Mononuclear cell (primary cell): ENCODE measurements around the gene ZFP90. TPM values are rescaled to one million over a fixed set of nuclear protein-coding genes. Genes with fewer than 3 reads are reported as not detected.
"Not testable (repeated sequence)": the region's sequence is repeated elsewhere in the genome, so short reads cannot be mapped to it uniquely, and the experiment has no call there.

Source experiments
- H3K27me3 ChIP-seq: 2 replicates; pipeline ENCODE4 v1.6.0; 2011; ENCODE audit warnings: low read length, control low read depth; ENCODE audit not compliant: insufficient read depth
- H3K4me1 ChIP-seq: 2 replicates; pipeline ENCODE4 v1.5.1; 2011; ENCODE audit warnings: mild to moderate bottlenecking, low read length, control low read depth; ENCODE audit not compliant: insufficient read depth
- H3K4me3 ChIP-seq: 2 replicates; pipeline ENCODE4 v1.5.1; 2011; ENCODE audit warnings: mild to moderate bottlenecking, low read length, moderate library complexity
- H3K9me3 ChIP-seq: 2 replicates; pipeline ENCODE4 v1.5.1; 2011; ENCODE audit warnings: low read depth, mild to moderate bottlenecking, control low read depth, low read length
- total RNA-seq: library from RNA; depleted of rRNA; stranded (reverse); fragments of >200 nt; gene quantifications from one replicate; pipeline ENCODE4 v1.2.3, GENCODE V29; 2012

ZFP90 gene
- 15.2 TPM for total RNA-seq

- Histone ChIP-seq H3K4me3 (peak within 1 kb of the TSS; percentile 87), H3K27me3 (no peaks in the 10 kb centered on the region), H3K9me3 (no peaks in the 10 kb centered on the region), H3K4me1 (peaks cover 17% of the 10 kb centered on the region)
Measured at GRCh38 chr16:68538880-68539701, at the start of gene ZFP90. ZFP90 (plus strand) TSS chr16:68539291; CDS start chr16:68539793, 502 bp downstream.

GRCh38 chr16:68490358-68490757, 48.7 kb upstream of the ZFP90 start:
- H3K9me3 ChIP-seq: no peaks in the 10 kb centered on the region
- no peaks in the 10 kb centered on the region for H3K4me1 ChIP-seq
- H3K4me3 ChIP-seq: no peak overlapping the region
- no peaks in the 10 kb centered on the region for H3K27me3 ChIP-seq

- Histone ChIP-seq H3K27me3 (no peaks in the 10 kb centered on the region), H3K4me3 (no peak overlapping the region), H3K4me1 (no peaks in the 10 kb centered on the region), H3K9me3 (no peaks in the 10 kb centered on the region)
Measured at GRCh38 chr16:68490829-68491575, 48.1 kb upstream of the ZFP90 start.

- Histone ChIP-seq H3K27me3 (no peaks in the 10 kb centered on the region), H3K4me1 (no peaks in the 10 kb centered on the region), H3K4me3 (no peak overlapping the region), H3K9me3 (no peaks in the 10 kb centered on the region)
Measured at GRCh38 chr16:68491576-68491950, 47.5 kb upstream of the ZFP90 start.

- no peak overlapping the region for H3K4me3 ChIP-seq
- no peaks in the 10 kb centered on the region for H3K9me3 ChIP-seq
- no peaks in the 10 kb centered on the region for H3K27me3 ChIP-seq
- no peaks in the 10 kb centered on the region for H3K4me1 ChIP-seq
Measured at GRCh38 chr16:68492151-68492542, 46.9 kb upstream of the ZFP90 start.

- H3K4me1 ChIP-seq: no peaks in the 10 kb centered on the region
- no peaks in the 10 kb centered on the region for H3K27me3 ChIP-seq
- H3K4me3 ChIP-seq: no peak overlapping the region
- H3K9me3 ChIP-seq: no peaks in the 10 kb centered on the region
Measured at GRCh38 chr16:68492543-68493411, 46.3 kb upstream of the ZFP90 start.

GRCh38 chr16:68493412-68494070, 45.5 kb upstream of the ZFP90 start:
- no peaks in the 10 kb centered on the region for H3K4me1 ChIP-seq
- no peak overlapping the region for H3K4me3 ChIP-seq
- no peaks in the 10 kb centered on the region for H3K27me3 ChIP-seq
- H3K9me3 ChIP-seq: no peaks in the 10 kb centered on the region

- H3K27me3 ChIP-seq, H3K4me1 ChIP-seq, H3K9me3 ChIP-seq, H3K4me3 ChIP-seq: not testable (repeated sequence)
Measured at GRCh38 chr16:68494261-68494660, 44.8 kb upstream of the ZFP90 start.

GRCh38 chr16:68496689-68497088, 42.4 kb upstream of the ZFP90 start:
- Histone ChIP-seq H3K4me1 (no peaks in the 10 kb centered on the region), H3K27me3 (no peaks in the 10 kb centered on the region), H3K4me3 (no peak overlapping the region), H3K9me3 (no peaks in the 10 kb centered on the region)

- H3K4me1 ChIP-seq: no peaks in the 10 kb centered on the region
- H3K4me3 ChIP-seq: no peak overlapping the region
- H3K27me3 ChIP-seq: no peaks in the 10 kb centered on the region
- no peaks in the 10 kb centered on the region for H3K9me3 ChIP-seq
Measured at GRCh38 chr16:68499006-68499405, 40.1 kb upstream of the ZFP90 start.

GRCh38 chr16:68503334-68503733, 35.8 kb upstream of the ZFP90 start:
- no peaks in the 10 kb centered on the region for H3K4me1 ChIP-seq
- H3K27me3 ChIP-seq: no peaks in the 10 kb centered on the region
- no peak overlapping the region for H3K4me3 ChIP-seq
- no peaks in the 10 kb centered on the region for H3K9me3 ChIP-seq

GRCh38 chr16:68504066-68504465, 35.0 kb upstream of the ZFP90 start:
- no peaks in the 10 kb centered on the region for H3K27me3 ChIP-seq
- no peak overlapping the region for H3K4me3 ChIP-seq
- H3K9me3 ChIP-seq: no peaks in the 10 kb centered on the region
- no peaks in the 10 kb centered on the region for H3K4me1 ChIP-seq

- Histone ChIP-seq H3K4me3 (no peak overlapping the region), H3K4me1 (peaks cover 15% of the 10 kb centered on the region), H3K9me3 (no peaks in the 10 kb centered on the region)
Measured at GRCh38 chr16:68506331-68507053, 32.6 kb upstream of the ZFP90 start.

GRCh38 chr16:68508013-68508412, 31.1 kb upstream of the ZFP90 start:
- Histone ChIP-seq H3K27me3 (no peaks in the 10 kb centered on the region), H3K9me3 (no peaks in the 10 kb centered on the region), H3K4me1 (peaks cover 25% of the 10 kb centered on the region), H3K4me3 (no peak overlapping the region)

More at GRCh38 chr16:68506331-68507053, 32.6 kb upstream of the ZFP90 start:
- H3K27me3 ChIP-seq: no peaks in the 10 kb centered on the region
